CD14-positive monocyte (primary cell): ENCODE data around the gene STK32C. TPM values are rescaled to one million over a fixed set of nuclear protein-coding genes. Genes with fewer than 3 reads are reported as not detected.
"Not testable (repeated sequence)": the region's sequence is repeated elsewhere in the genome, so short reads cannot be mapped to it uniquely, and the experiment has no call there.

Source experiments
- DNase-seq, 3 donors: peaks; one replicate each; pipeline ENCODE4 v3.0.0-alpha.2; 2011 to 2022
- H2AFZ ChIP-seq: 2 replicates; pipeline ENCODE4 v1.6.0; 2012; ENCODE audit warnings: mild to moderate bottlenecking, low read depth, low read length, inconsistent platforms; ENCODE audit not compliant: insufficient read depth, poor library complexity, severe bottlenecking
- H3K27ac ChIP-seq, 2 donors: 1 replicate in 1 of 2; 2 replicates in 1 of 2; pipeline ENCODE4 v1.5.1; 2012 to 2013; ENCODE audit warnings: low read length in 2 of 2, control low read depth in 1 of 2, inconsistent platforms in 1 of 2, low read depth in 1 of 2, mild to moderate bottlenecking in 1 of 2
- H3K27me3 ChIP-seq, 2 donors: one replicate each; pipeline versions ENCODE4 v1.6.0 to v1.6.1; 2011 to 2013; ENCODE audit warnings: low read length in 2 of 2; ENCODE audit not compliant: control insufficient read depth in 2 of 2, insufficient read depth in 2 of 2
- H3K36me3 ChIP-seq, 2 donors: replicated peaks in 1 of 2; 1 replicate in 1 of 2; 2 replicates in 1 of 2; pipeline versions ENCODE4 v1.5.1 to v1.6.1; 2012 to 2013; ENCODE audit warnings: low read length in 2 of 2, control low read depth in 1 of 2, inconsistent platforms in 1 of 2, mild to moderate bottlenecking in 1 of 2; ENCODE audit not compliant: insufficient read depth in 2 of 2, control insufficient read depth in 1 of 2
- H3K4me1 ChIP-seq, 2 donors: 1 replicate in 1 of 2; 2 replicates in 1 of 2; pipeline versions ENCODE4 v1.5.1 to v1.6.1; 2012 to 2013; ENCODE audit warnings: low read length in 2 of 2, control low read depth in 1 of 2, inconsistent platforms in 1 of 2, mild to moderate bottlenecking in 1 of 2, moderate library complexity in 1 of 2; ENCODE audit not compliant: insufficient read depth in 2 of 2, control insufficient read depth in 1 of 2
- H3K4me2 ChIP-seq: replicated peaks from 2 replicates; pipeline ENCODE3; 2012; ENCODE audit warnings: low read length, moderate library complexity, mild to moderate bottlenecking; ENCODE audit not compliant: poor library complexity, severe bottlenecking; ENCODE audit errors: extremely low read depth
- H3K4me3 ChIP-seq, 3 experiments: fragments of 200-600 bp in 1 of 3; sonication (generic) in 1 of 3; replicated peaks in 1 of 3; 1 replicate in 2 of 3; 2 replicates in 1 of 3; pipeline ENCODE4 v1.5.1; 2011 to 2013; ENCODE audit warnings: low read length in 3 of 3, mild to moderate bottlenecking in 3 of 3, control low read depth in 2 of 3, low read depth in 2 of 3, inconsistent platforms in 1 of 3, moderate library complexity in 1 of 3
- H3K79me2 ChIP-seq: 2 replicates; pipeline ENCODE4 v1.6.0; 2012; ENCODE audit warnings: mild to moderate bottlenecking, control low read depth, inconsistent platforms, low read length, moderate library complexity; ENCODE audit not compliant: insufficient read depth
- H3K9ac ChIP-seq: 2 replicates; pipeline ENCODE4 v1.6.0; 2017; ENCODE audit warnings: low read length, mild to moderate bottlenecking; ENCODE audit not compliant: insufficient read depth, poor library complexity, severe bottlenecking
- H3K9me3 ChIP-seq, 2 donors: replicated peaks in 1 of 2; 1 replicate in 1 of 2; 2 replicates in 1 of 2; pipeline versions ENCODE4 v1.5.1 to v1.6.1; 2012 to 2013; ENCODE audit warnings: low read length in 2 of 2, control low read depth in 1 of 2; ENCODE audit not compliant: control insufficient read depth in 1 of 2, insufficient read depth in 1 of 2
- H4K20me1 ChIP-seq: 2 replicates; pipeline ENCODE4 v1.6.0; 2012; ENCODE audit warnings: mild to moderate bottlenecking, low read length, control low read depth, moderate library complexity; ENCODE audit not compliant: insufficient read depth
- H3K27ac Mint-ChIP-seq, 7 donors: one replicate each; pipeline ENCODE4 v1.8.0; 2020; ENCODE audit warnings: mild to moderate bottlenecking in 7 of 7, mixed read lengths in 7 of 7, moderate library complexity in 6 of 7, inconsistent platforms in 2 of 7
- H3K27me3 Mint-ChIP-seq, 3 donors: one replicate each; pipeline ENCODE4 v1.8.0; 2021 to 2022; ENCODE audit warnings: low read depth in 3 of 3, mild to moderate bottlenecking in 3 of 3, mixed read lengths in 3 of 3, moderate library complexity in 3 of 3, inconsistent platforms in 1 of 3
- H3K36me3 Mint-ChIP-seq, 2 donors: one replicate each; pipeline ENCODE4 v1.8.0; 2020; ENCODE audit warnings: mixed read lengths in 2 of 2, inconsistent platforms in 1 of 2, mild to moderate bottlenecking in 1 of 2
- H3K4me1 Mint-ChIP-seq: one replicate; pipeline ENCODE4 v1.8.0; 2020; ENCODE audit warnings: mild to moderate bottlenecking, mixed read lengths
- H3K4me3 Mint-ChIP-seq, 2 donors: one replicate each; pipeline ENCODE4 v1.8.0; 2020; ENCODE audit warnings: mild to moderate bottlenecking in 2 of 2, mixed read lengths in 2 of 2, moderate library complexity in 1 of 2
- H3K9me3 Mint-ChIP-seq, 7 donors: one replicate each; pipeline ENCODE4 v1.8.0; 2020 to 2022; ENCODE audit warnings: mixed read lengths in 7 of 7, mild to moderate bottlenecking in 6 of 7, moderate library complexity in 6 of 7, inconsistent platforms in 2 of 7
- WGBS: methylation state at CpG from one replicate; pipeline ENCODE4 v1.1.5; 2013; ENCODE audit warnings: missing lambda C conversion rate; ENCODE audit not compliant: insufficient coverage; 5-methylcytosine and 5-hydroxymethylcytosine counted together
- intact Hi-C, 2 donors: fragments of 100-400 bp; cut with micrococcal nuclease; formaldehyde crosslinking; loops; one replicate each; pipeline versions ENCODE4 v1.15.0 to v1.15.1; 2023
- polyA plus RNA-seq, 3 donors: library from polyadenylated mRNA; depleted of rRNA in 1 of 3; unstranded in 2 of 3; stranded (reverse) in 1 of 3; fragments of 300-500 nt in 2 of 3; fragments of >200 nt in 1 of 3; fragmentation: Illumina TruSeq in 2 of 3; gene quantifications; 1 replicate in 2 of 3; 2 replicates in 1 of 3; pipeline ENCODE4 v1.2.3, GENCODE V29; 2012 to 2021
- TF ChIP-seq, protein P1 (sequence below): fragments of 200-600 bp; IDR thresholded peaks from one replicate; pipeline ENCODE4 v1.8.0; 2022; ENCODE audit warnings: antibody characterized with exemption, mild to moderate bottlenecking

STK32C gene
- polyA plus RNA-seq, 3 donors, result 13.6 to 22.8 (median 18.4) TPM

GRCh38 chr10:132352462-132353308, 44.9 kb upstream of the STK32C start:
- H3K27me3 Mint-ChIP-seq, H3K27me3 ChIP-seq, H3K27ac Mint-ChIP-seq, H3K9ac ChIP-seq, H3K9me3 Mint-ChIP-seq, H3K27ac ChIP-seq, H3K9me3 ChIP-seq, H2AFZ ChIP-seq, H3K4me2 ChIP-seq, H3K79me2 ChIP-seq, H3K4me3 ChIP-seq, H3K4me3 Mint-ChIP-seq, H4K20me1 ChIP-seq, H3K4me1 ChIP-seq: not testable (repeated sequence)
- TF ChIP-seq, protein P1, sequence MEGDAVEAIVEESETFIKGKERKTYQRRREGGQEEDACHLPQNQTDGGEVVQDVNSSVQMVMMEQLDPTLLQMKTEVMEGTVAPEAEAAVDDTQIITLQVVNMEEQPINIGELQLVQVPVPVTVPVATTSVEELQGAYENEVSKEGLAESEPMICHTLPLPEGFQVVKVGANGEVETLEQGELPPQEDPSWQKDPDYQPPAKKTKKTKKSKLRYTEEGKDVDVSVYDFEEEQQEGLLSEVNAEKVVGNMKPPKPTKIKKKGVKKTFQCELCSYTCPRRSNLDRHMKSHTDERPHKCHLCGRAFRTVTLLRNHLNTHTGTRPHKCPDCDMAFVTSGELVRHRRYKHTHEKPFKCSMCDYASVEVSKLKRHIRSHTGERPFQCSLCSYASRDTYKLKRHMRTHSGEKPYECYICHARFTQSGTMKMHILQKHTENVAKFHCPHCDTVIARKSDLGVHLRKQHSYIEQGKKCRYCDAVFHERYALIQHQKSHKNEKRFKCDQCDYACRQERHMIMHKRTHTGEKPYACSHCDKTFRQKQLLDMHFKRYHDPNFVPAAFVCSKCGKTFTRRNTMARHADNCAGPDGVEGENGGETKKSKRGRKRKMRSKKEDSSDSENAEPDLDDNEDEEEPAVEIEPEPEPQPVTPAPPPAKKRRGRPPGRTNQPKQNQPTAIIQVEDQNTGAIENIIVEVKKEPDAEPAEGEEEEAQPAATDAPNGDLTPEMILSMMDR, result peak; percentile 96
- intact Hi-C loops, result loop anchor here (2.0 to 5.0 kb wide), 2 partner anchors 45 to 130 kb away; partner anchors contain the start of gene STK32C (in 1 of the 2)
- whole genome bisulfite sequencing, result 48% methylated on average over 33 of the region's 44 CpGs
- peaks cover 7 to 42% of the 10 kb centered on the region in 2 donors for H3K36me3 ChIP-seq
- Mint-ChIP-seq H3K4me1 (peaks cover 17% of the 10 kb centered on the region), H3K36me3 (peaks cover 38 to 49% of the 10 kb centered on the region in 2 donors)
- DNase-seq, result peak; percentile 43 to 61 (median 50)

GRCh38 chr10:132351611-132352010, 43.9 kb upstream of the STK32C start:
- Mint-ChIP-seq H3K27me3 (peaks cover 0 to 2% (median 2%) of the 10 kb centered on the region in 3 donors), H3K4me3 (no peak overlapping the region), H3K9me3 (no peaks in the 10 kb centered on the region), H3K27ac (peak overlapping the region in 1 of 7 donors; percentile 25), H3K4me1 (peaks cover 9% of the 10 kb centered on the region), H3K36me3 (peaks cover 43 to 45% of the 10 kb centered on the region in 2 donors)
- Histone ChIP-seq H2AFZ (no peak overlapping the region), H3K79me2 (no peaks in the 10 kb centered on the region), H3K4me3 (no peak overlapping the region), H3K4me1 (peaks cover 2% of the 10 kb centered on the region in 2 donors), H3K4me2 (no peak overlapping the region), H3K27ac (no peak overlapping the region), H4K20me1 (no peaks in the 10 kb centered on the region), H3K9ac (no peak overlapping the region), H3K27me3 (no peaks in the 10 kb centered on the region), H3K9me3 (no peaks in the 10 kb centered on the region), H3K36me3 (peaks cover 7 to 38% of the 10 kb centered on the region in 2 donors)
- TF ChIP-seq, protein P1, result no peak
- 98% methylated on average over 11 of the region's 25 CpGs for WGBS
- intact Hi-C loops, result loop anchor here (1.0 to 5.0 kb wide), 3 partner anchors 44 to 129 kb away; partner anchors contain the start of gene STK32C (in 1 of the 2)
- DNase-seq, result no peak
